Retinal pigment epithelial cell (primary cell): ENCODE measurements around the gene SPG21.
A peak's percentile ranks its signal among the peaks of the same experiment; 100 is the strongest.

ENCODE experiments used
- DNase-seq: peaks from one replicate; pipeline ENCODE4 v3.0.0-alpha.2; 2010; ENCODE audit warnings: low read depth
- H3K4me3 ChIP-seq: 2 replicates; pipeline ENCODE4 v1.5.1; 2011; ENCODE audit warnings: mild to moderate bottlenecking, low read length, control low read depth, moderate library complexity
- CTCF ChIP-seq: conservative IDR thresholded peaks from 2 replicates; pipeline ENCODE4 v1.5.1; 2011; ENCODE audit warnings: low read depth, low read length, control low read depth, inconsistent platforms

SPG21 gene

DNA sequence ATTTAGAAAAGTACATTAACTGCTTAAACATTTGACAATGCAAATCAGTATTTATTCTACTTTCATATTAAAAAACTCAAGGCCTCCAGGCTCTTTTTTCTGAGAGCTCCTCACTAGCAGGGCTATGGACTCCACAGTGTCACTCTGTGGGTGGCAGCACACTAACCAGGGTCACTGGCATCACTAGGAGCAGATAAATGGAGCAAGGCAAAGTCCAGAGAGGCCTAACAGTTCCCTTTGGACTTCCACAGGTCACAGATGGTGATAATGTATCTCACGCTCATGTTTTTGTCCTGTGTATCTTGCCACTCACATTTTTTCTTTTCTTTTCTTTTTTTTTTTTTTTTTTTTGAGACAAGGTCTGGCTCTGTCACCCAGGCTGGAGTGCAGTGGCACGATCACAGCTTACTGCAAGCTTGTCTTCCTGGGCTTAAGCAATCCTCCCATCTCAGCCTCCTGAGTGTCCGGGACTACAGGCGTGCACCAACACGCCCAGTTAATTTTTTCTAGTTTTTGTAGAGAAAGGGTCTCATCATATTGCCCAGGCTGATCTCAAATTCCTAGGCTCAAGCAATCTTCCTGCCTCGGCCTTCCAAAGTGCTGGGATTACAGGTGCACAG lies 7.8 kb downstream of the SPG21 start:
- TF ChIP-seq CTCF = no peak
- no peak for DNase-seq
- H3K4me3 ChIP-seq = no peak overlapping the region

DNA sequence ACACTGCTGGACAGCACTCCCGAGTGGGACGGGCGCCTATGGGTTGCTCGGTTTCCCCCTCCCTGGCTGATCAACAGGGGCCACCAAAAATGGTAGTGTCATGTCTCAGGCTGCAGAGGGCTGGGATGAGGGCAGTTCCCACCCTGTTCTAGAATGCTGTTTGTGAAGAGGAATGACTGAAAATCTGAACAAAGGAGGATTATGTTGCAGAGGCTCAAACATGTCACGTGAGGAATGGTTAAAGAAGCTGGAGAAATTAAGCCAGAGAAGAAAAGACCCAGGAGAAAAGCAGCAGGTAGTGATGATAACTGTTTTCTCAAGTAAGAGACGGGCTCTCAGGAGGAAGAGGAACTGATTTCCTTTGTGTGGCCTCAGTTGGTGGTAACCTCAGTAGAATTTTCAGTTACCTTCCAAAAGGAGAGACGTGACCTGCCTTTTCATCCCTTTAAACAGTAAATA lies 10.4 kb downstream of the SPG21 start:
- peak; percentile 41 for DNase-seq
- peak; percentile 5 for TF ChIP-seq CTCF
- no peak overlapping the region for H3K4me3 ChIP-seq

GRCh38 chr15:64975390-64975789 lies 14.3 kb downstream of the SPG21 start:
- H3K4me3 ChIP-seq = no peak overlapping the region
- no peak for TF ChIP-seq CTCF
- DNase-seq = no peak

DNA sequence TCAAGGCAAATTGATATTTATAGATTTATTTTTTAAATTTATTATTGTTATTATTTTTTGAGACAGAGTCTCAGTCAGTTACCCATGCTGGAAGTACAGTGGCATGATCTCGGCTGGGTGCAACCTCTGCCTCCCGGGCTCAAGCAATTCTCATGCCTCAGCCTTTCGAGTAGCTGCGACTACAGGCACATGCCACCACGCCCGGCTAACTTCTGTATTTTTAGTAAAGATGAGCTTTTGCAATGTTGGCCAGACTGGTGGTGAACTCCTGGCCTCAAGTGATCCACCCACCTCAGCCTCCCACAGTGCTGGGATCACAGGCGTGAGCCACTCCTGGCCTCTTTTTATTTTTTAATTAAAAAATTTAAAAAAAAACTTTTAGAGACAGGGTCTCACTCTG lies 19.0 kb downstream of the SPG21 start:
- DNase-seq = no peak
- H3K4me3 ChIP-seq = no peak overlapping the region
- no peak for TF ChIP-seq CTCF

GRCh38 chr15:64969401-64969800 lies 20.3 kb downstream of the SPG21 start:
- H3K4me3 ChIP-seq = no peak overlapping the region
- TF ChIP-seq CTCF = no peak
- no peak for DNase-seq

- no peak overlapping the region for H3K4me3 ChIP-seq
- DNase-seq = no peak
- peak; percentile 6 for TF ChIP-seq CTCF
These were observed 28.7 kb downstream of the SPG21 start for GRCh38 chr15:64961013-64961412.

- no peak for DNase-seq
- no peak for TF ChIP-seq CTCF
- no peak overlapping the region for H3K4me3 ChIP-seq
These were observed 29.6 kb downstream of the SPG21 start for GRCh38 chr15:64960153-64960552.
